Jurkat, Clone E6-1 (cell line): ENCODE measurements around the gene SLC44A5.
"Not testable (repeated sequence)": the region's sequence is repeated elsewhere in the genome, so short reads cannot be mapped to it uniquely, and the experiment has no call there.

Experiments
- DNase-seq: peaks from one replicate; pipeline ENCODE4 v3.0.0-alpha.2; 2011; ENCODE audit warnings: low read depth, low spot score
- H3K4me3 ChIP-seq: 2 replicates; pipeline ENCODE4 v1.5.1; 2011; ENCODE audit warnings: mild to moderate bottlenecking, low read length, control low read depth, moderate library complexity

Gene SLC44A5

GRCh38 chr1:75533085-75533484 is 77.8 kb downstream of the SLC44A5 start:
- DNase-seq = no peak
- H3K4me3 ChIP-seq = no peak overlapping the region

- DNase-seq = no peak
- no peak overlapping the region for H3K4me3 ChIP-seq
Measured at GRCh38 chr1:75531570-75531969, 79.3 kb downstream of the SLC44A5 start.

GRCh38 chr1:75529488-75529887 is 81.4 kb downstream of the SLC44A5 start:
- H3K4me3 ChIP-seq = no peak overlapping the region
- no peak for DNase-seq

- no peak overlapping the region for H3K4me3 ChIP-seq
- no peak for DNase-seq
Measured at GRCh38 chr1:75528001-75528400, 82.9 kb downstream of the SLC44A5 start.

- no peak for DNase-seq
- no peak overlapping the region for H3K4me3 ChIP-seq
Measured at GRCh38 chr1:75522389-75522788, 88.5 kb downstream of the SLC44A5 start.

GRCh38 chr1:75521658-75522057 is 89.3 kb downstream of the SLC44A5 start:
- no peak for DNase-seq
- no peak overlapping the region for H3K4me3 ChIP-seq

- DNase-seq = no peak
- no peak overlapping the region for H3K4me3 ChIP-seq
Measured at GRCh38 chr1:75520862-75521475, 89.9 kb downstream of the SLC44A5 start.

- DNase-seq = no peak
- H3K4me3 ChIP-seq = no peak overlapping the region
Measured at GRCh38 chr1:75519651-75520427, 91.1 kb downstream of the SLC44A5 start.

GRCh38 chr1:75518686-75519085 is 92.2 kb downstream of the SLC44A5 start:
- H3K4me3 ChIP-seq = no peak overlapping the region
- DNase-seq = no peak

- no peak overlapping the region for H3K4me3 ChIP-seq
- no peak for DNase-seq
Measured at GRCh38 chr1:75514270-75514669, 96.6 kb downstream of the SLC44A5 start.

GRCh38 chr1:75506976-75507375 is 103.9 kb downstream of the SLC44A5 start:
- no peak for DNase-seq
- no peak overlapping the region for H3K4me3 ChIP-seq

GRCh38 chr1:75503221-75503974 is 107.5 kb downstream of the SLC44A5 start:
- DNase-seq = no peak
- no peak overlapping the region for H3K4me3 ChIP-seq

- no peak overlapping the region for H3K4me3 ChIP-seq
- DNase-seq = no peak
Measured at GRCh38 chr1:75502776-75503175, 108.1 kb downstream of the SLC44A5 start.

GRCh38 chr1:75501577-75502295 is 109.2 kb downstream of the SLC44A5 start:
- no peak overlapping the region for H3K4me3 ChIP-seq
- no peak for DNase-seq

- H3K4me3 ChIP-seq = no peak overlapping the region
- DNase-seq = no peak
Measured at GRCh38 chr1:75492011-75492410, 118.9 kb downstream of the SLC44A5 start.

GRCh38 chr1:75487399-75487798 is 123.5 kb downstream of the SLC44A5 start:
- H3K4me3 ChIP-seq = no peak overlapping the region
- DNase-seq = no peak

- no peak for DNase-seq
Measured at GRCh38 chr1:75484789-75485188, 126.1 kb downstream of the SLC44A5 start.

GRCh38 chr1:75482951-75483350 is 128.0 kb downstream of the SLC44A5 start:
- DNase-seq = no peak
- no peak overlapping the region for H3K4me3 ChIP-seq

More at GRCh38 chr1:75484789-75485188, 126.1 kb downstream of the SLC44A5 start:
- H3K4me3 ChIP-seq = no peak overlapping the region

- not testable (repeated sequence) for DNase-seq
Measured at GRCh38 chr1:75476486-75476885, 134.4 kb downstream of the SLC44A5 start.

More at GRCh38 chr1:75476486-75476885, 134.4 kb downstream of the SLC44A5 start:
- H3K4me3 ChIP-seq = not testable (repeated sequence)
